ENCODE results near the gene TOP1. TPM values are rescaled to one million over a fixed set of nuclear protein-coding genes. Genes with fewer than 3 reads are reported as not detected.

The TOP1 gene
- total and polyA plus RNA-seq, 5 experiments from 2014 or later = 9.1 to 48.3 (median 14.1) TPM

GRCh38 chr20:41163821-41164220 lies 135.2 kb downstream of the TOP1 start:
- Mint-ChIP-seq H3K4me3 (peak overlapping the region in 6 of 10 donors; percentile 18 to 83 (median 60)), H3K27ac (peak overlapping the region; percentile 77 to 99 (median 94))
- POLR2A ChIA-PET = interaction anchor here (0.9 to 22.6 kb wide), 2 partner anchors 13 to 24 kb away, joined by 3 to 734 read pairs; partner anchors contain the start of gene PLCG1

GRCh38 chr20:41165001-41165882 lies 136.6 kb downstream of the TOP1 start:
- ATAC-seq = no peak
- no peaks in the 10 kb centered on the region for H3K9me3 Mint-ChIP-seq
- H3K4me1 Mint-ChIP-seq = peaks cover 39 to 81% (median 64%) of the 10 kb centered on the region in 4 donors
- peaks cover 0 to under 1% (median 0%) of the 10 kb centered on the region in 5 donors for H3K27me3 Mint-ChIP-seq
- no peak for DNase-seq
- H3K36me3 Mint-ChIP-seq = peaks cover 16 to 96% (median 41%) of the 10 kb centered on the region in 3 donors
- POLR2A ChIA-PET = interaction anchor here (1.1 to 22.6 kb wide), 2 partner anchors 8 to 25 kb away, joined by 3 to 734 read pairs; partner anchors contain the start of gene PLCG1
- H3K27ac Mint-ChIP-seq = peak overlapping the region; percentile 63 to 99 (median 86)
- no peak overlapping the region for H3K4me3 Mint-ChIP-seq

More at GRCh38 chr20:41163821-41164220, 135.2 kb downstream of the TOP1 start:
- no peaks in the 10 kb centered on the region for H3K9me3 Mint-ChIP-seq
- ATAC-seq (no peak), DNase-seq (no peak)
- no peaks in the 10 kb centered on the region for H3K27me3 Mint-ChIP-seq
- H3K36me3 Mint-ChIP-seq = peaks cover 18 to 92% (median 42%) of the 10 kb centered on the region in 3 donors
- peaks cover 45 to 86% (median 76%) of the 10 kb centered on the region in 4 donors for H3K4me1 Mint-ChIP-seq

- Mint-ChIP-seq H3K4me1 (peaks cover 35 to 76% (median 60%) of the 10 kb centered on the region in 4 donors), H3K9me3 (no peaks in the 10 kb centered on the region), H3K27me3 (peaks cover 0 to 2% (median 0%) of the 10 kb centered on the region in 5 donors), H3K27ac (peak overlapping the region; percentile 81 to 96 (median 88)), H3K36me3 (peaks cover 6 to 98% (median 34%) of the 10 kb centered on the region in 3 donors), H3K4me3 (peak overlapping the region in 6 of 10 donors; percentile 6 to 34 (median 19))
- POLR2A ChIA-PET = interaction anchor here (0.6 to 22.6 kb wide), 3 partner anchors 9 to 446 kb away, joined by 3 to 734 read pairs (median 83); partner anchors contain the start of gene PLCG1
- DNase-seq (no peak), ATAC-seq (no peak)
Observed at GRCh38 chr20:41166201-41167117, 137.8 kb downstream of the TOP1 start.

GRCh38 chr20:41167118-41167470 lies 138.5 kb downstream of the TOP1 start:
- Mint-ChIP-seq H3K4me3 (peak overlapping the region in 4 of 10 donors; percentile 12 to 54 (median 19)), H3K27me3 (peaks cover 0 to 2% (median 0%) of the 10 kb centered on the region in 5 donors), H3K9me3 (no peaks in the 10 kb centered on the region), H3K36me3 (peaks cover 6 to 99% (median 34%) of the 10 kb centered on the region in 3 donors), H3K4me1 (peaks cover 35 to 77% (median 60%) of the 10 kb centered on the region in 4 donors), H3K27ac (peak overlapping the region; percentile 78 to 96 (median 88))
- POLR2A ChIA-PET = interaction anchor here (0.6 to 22.6 kb wide), 3 partner anchors 10 to 445 kb away, joined by 3 to 734 read pairs (median 83); partner anchors contain the start of gene PLCG1
- no peak for DNase-seq
- no peak for ATAC-seq

GRCh38 chr20:41167481-41168253 lies 139.0 kb downstream of the TOP1 start:
- POLR2A ChIA-PET = interaction anchor here (0.6 to 22.6 kb wide), 4 partner anchors 11 to 445 kb away, joined by 3 to 734 read pairs (median 43); partner anchors contain the start of gene PLCG1
- no peak for ATAC-seq

GRCh38 chr20:41168281-41169161 lies 139.9 kb downstream of the TOP1 start:
- peaks cover 0 to 2% (median 0%) of the 10 kb centered on the region in 5 donors for H3K27me3 Mint-ChIP-seq
- H3K4me3 Mint-ChIP-seq = no peak overlapping the region
- H3K4me1 Mint-ChIP-seq = peaks cover 39 to 77% (median 58%) of the 10 kb centered on the region in 4 donors
- POLR2A ChIA-PET = interaction anchor here (0.8 to 22.6 kb wide), 3 partner anchors 12 to 37 kb away, joined by 3 to 734 read pairs (median 83); partner anchors contain the start of gene PLCG1
- no peaks in the 10 kb centered on the region for H3K9me3 Mint-ChIP-seq
- peak overlapping the region; percentile 24 to 94 (median 84) for H3K27ac Mint-ChIP-seq
- ATAC-seq = no peak
- peaks cover 6 to 98% (median 32%) of the 10 kb centered on the region in 3 donors for H3K36me3 Mint-ChIP-seq
- no peak for DNase-seq

More at GRCh38 chr20:41167481-41168253, 139.0 kb downstream of the TOP1 start:
- H3K27me3 Mint-ChIP-seq = peaks cover 0 to 2% (median 0%) of the 10 kb centered on the region in 5 donors
- no peaks in the 10 kb centered on the region for H3K9me3 Mint-ChIP-seq
- H3K27ac Mint-ChIP-seq = peak overlapping the region; percentile 78 to 96 (median 88)
- no peak for DNase-seq
- peaks cover 36 to 77% (median 58%) of the 10 kb centered on the region in 4 donors for H3K4me1 Mint-ChIP-seq
- peaks cover 6 to 98% (median 32%) of the 10 kb centered on the region in 3 donors for H3K36me3 Mint-ChIP-seq
- H3K4me3 Mint-ChIP-seq = peak overlapping the region in 1 of 10 donors; percentile 54

- peaks cover 4 to 97% (median 26%) of the 10 kb centered on the region in 3 donors for H3K36me3 Mint-ChIP-seq
Observed at GRCh38 chr20:41169162-41169690, 140.6 kb downstream of the TOP1 start.

GRCh38 chr20:41169791-41170351 lies 141.2 kb downstream of the TOP1 start:
- POLR2A ChIA-PET = interaction anchor here (0.6 to 22.6 kb wide), 5 partner anchors 8 to 30 kb away, joined by 3 to 734 read pairs (median 6); partner anchors contain the start of gene PLCG1
- no peak overlapping the region for H3K4me3 Mint-ChIP-seq
- H3K4me1 Mint-ChIP-seq = peaks cover 38 to 75% (median 55%) of the 10 kb centered on the region in 4 donors
- no peak for ATAC-seq
- peaks cover 0 to 2% (median 0%) of the 10 kb centered on the region in 5 donors for H3K27me3 Mint-ChIP-seq
- H3K27ac Mint-ChIP-seq = peak overlapping the region; percentile 79 to 96 (median 90)
- H3K9me3 Mint-ChIP-seq = no peaks in the 10 kb centered on the region
- DNase-seq = no peak
- H3K36me3 Mint-ChIP-seq = peaks cover 0 to 97% (median 23%) of the 10 kb centered on the region in 3 donors

More at GRCh38 chr20:41169162-41169690, 140.6 kb downstream of the TOP1 start:
- Mint-ChIP-seq H3K4me1 (peaks cover 36 to 72% (median 54%) of the 10 kb centered on the region in 4 donors), H3K9me3 (no peaks in the 10 kb centered on the region), H3K4me3 (peak overlapping the region in 1 of 10 donors; percentile 29), H3K27me3 (peaks cover 0 to 2% (median 0%) of the 10 kb centered on the region in 5 donors), H3K27ac (peak overlapping the region; percentile 13 to 96 (median 79))
- ATAC-seq (no peak), DNase-seq (no peak)
- POLR2A ChIA-PET = interaction anchor here (1.5 to 22.6 kb wide), 4 partner anchors 11 to 29 kb away, joined by 3 to 734 read pairs (median 44); partner anchors contain the start of gene PLCG1

- DNase-seq (no peak), ATAC-seq (no peak)
- peak overlapping the region; percentile 80 to 96 (median 90) for H3K27ac Mint-ChIP-seq
- POLR2A ChIA-PET = interaction anchor here (0.6 to 22.6 kb wide), 5 partner anchors 8 to 30 kb away, joined by 3 to 734 read pairs (median 6); partner anchors contain the start of gene PLCG1
- H3K9me3 Mint-ChIP-seq = no peaks in the 10 kb centered on the region
- H3K27me3 Mint-ChIP-seq = peaks cover 0 to 2% (median 0%) of the 10 kb centered on the region in 5 donors
- H3K36me3 Mint-ChIP-seq = peaks cover 0 to 95% (median 20%) of the 10 kb centered on the region in 3 donors
- H3K4me3 Mint-ChIP-seq = peak overlapping the region in 2 of 10 donors; percentile 19 to 50
- peaks cover 40 to 73% (median 54%) of the 10 kb centered on the region in 4 donors for H3K4me1 Mint-ChIP-seq
Observed at GRCh38 chr20:41170386-41171105, 141.9 kb downstream of the TOP1 start.

Measured in naive thymus-derived CD8-positive, alpha-beta T cell (primary cell).